ENCODE results near the gene KLHDC7A.

Gene KLHDC7A

DNA sequence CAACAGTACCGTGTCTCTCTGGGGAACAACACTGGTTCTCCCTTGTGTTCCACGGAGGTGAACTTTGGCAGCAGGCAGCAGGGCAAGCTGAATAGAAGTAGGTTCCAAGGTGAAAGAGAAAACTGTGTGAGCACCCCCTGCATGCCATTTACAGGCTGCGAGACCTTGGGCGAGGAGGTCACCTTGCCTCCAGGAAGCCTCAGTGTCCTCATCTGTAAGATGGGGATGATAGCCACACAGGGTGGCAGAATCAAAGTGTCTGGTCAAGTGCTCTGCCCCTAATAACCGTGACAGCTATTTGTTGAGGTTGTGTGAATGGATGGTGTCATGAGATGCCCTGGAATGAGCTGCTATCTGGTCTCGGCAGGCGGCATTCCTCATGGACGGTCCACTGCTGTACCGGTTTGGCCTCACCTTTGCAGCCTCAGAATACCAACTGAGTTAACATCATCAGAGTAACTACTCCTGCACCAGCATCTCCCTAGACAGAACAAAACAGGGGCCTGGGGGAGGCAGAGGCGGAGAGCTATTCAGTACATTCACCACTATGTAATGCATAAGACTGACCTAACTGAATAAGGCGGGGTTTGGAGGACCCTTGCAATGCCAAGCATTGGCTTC, 7.4 kb upstream of the KLHDC7A start:
- no peak for DNase-seq

DNA sequence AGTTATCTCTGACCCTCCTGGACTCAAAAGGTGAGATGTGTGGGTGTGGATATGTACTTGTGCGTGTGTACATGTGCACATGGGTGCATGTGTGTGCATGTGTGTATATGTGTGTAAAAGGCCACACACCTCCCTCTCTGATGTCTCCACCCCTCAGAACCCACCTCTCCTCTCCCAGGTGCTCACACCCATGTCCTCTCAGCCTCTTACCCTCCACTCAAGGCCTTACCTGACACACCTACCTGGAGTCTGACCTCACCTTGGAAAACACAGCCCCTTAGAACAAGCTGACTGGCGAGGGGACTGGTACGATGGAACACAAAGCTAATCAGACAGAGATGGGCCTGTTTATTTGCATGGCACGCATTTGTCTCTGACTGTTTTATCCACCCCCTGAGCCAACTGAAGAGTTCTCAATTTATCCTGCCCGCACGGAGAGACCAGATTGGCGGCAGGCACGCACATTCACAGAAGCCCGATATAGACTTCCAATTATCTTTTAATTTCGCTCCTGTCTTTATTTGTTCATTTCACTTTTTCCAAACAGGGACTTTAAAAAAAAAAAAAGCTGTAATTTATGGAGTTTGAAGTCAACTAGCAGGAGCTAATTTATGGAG, 6.1 kb upstream of the KLHDC7A start:
- no peak for DNase-seq

DNA sequence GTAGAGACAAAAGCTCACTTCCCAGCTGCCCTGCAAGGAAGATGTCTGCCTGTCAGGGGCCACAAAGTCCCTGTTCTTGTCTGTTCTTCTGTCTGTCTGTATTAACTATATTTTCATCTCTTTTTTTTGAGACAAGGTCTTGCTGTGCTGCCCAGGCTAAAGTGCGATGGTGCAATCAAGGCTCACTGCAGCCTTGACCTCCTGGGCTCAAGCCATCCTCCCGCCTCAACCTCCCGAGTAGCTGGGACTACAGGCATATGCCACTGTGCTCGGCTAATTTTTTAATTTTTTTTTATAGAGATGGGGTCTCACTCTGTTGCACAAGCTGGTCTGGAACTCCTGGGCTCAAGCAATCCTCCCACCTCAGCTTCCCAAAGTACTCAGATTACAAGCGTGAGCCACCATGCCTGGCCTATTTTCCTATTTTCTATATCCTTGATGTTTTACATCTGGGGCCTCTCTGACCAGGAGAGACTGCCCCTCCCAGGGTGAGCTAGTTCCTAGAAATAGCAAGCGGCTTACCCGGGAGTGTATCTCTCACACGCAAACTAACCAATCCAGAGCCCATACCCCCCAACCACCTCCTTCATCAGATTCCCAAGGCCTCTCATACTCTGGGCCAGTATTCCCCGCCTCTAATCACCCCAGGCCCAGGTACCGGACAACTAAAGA, 5.4 kb upstream of the KLHDC7A start:
- DNase-seq = no peak

DNA sequence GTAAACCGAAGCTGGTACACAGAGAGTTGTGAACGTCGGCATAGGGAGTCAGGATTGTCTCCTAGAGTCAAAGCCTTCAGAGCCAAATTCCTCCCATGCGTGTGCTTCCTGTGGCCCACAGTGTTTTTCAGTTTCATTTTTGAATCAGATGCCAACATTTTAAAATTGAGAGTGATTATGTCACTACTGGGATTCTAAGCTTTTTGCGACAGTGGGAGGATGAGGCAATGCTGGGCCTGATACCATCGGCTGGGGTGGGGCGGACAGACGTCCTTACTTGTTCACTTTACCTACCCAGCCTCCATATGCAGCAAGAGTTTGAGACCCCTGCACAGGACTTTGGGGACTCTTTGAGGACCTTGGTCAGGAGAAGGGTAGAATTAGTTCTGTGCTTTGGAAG, 1.3 kb upstream of the KLHDC7A start:
- no peak for DNase-seq

DNA sequence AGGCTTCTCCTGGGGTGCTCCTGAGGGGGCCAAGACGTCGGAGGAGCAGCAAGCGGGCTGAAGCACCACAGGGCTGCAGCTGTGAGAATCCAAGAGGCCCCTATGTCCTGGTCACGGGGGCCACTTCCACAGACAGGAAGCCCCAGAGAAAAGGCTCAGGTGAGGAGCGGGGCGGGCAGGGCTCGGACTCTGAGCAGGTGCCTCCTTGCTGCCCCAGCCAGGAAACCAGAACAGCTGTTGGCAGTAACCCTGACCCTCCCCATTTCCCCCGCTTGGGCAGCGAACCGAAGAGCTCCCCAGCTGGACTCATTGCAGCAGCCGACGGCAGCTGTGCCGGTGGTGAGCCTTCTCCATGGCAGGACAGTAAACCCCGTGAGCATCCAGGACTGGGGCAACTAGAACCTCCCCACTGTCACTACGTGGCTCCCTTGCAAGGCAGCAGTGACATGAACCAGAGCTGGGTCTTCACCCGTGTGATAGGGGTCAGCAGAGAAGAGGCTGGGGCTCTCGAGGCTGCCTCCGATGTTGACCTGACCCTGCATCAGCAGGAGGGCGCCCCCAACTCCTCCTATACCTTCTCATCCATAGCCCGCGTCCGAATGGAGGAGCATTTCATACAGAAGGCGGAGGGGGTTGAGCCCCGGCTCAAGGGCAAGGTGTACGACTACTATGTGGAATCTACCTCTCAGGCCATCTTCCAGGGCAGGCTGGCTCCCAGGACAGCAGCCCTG, 625 bp downstream of the KLHDC7A start:
- DNase-seq = no peak

DNA sequence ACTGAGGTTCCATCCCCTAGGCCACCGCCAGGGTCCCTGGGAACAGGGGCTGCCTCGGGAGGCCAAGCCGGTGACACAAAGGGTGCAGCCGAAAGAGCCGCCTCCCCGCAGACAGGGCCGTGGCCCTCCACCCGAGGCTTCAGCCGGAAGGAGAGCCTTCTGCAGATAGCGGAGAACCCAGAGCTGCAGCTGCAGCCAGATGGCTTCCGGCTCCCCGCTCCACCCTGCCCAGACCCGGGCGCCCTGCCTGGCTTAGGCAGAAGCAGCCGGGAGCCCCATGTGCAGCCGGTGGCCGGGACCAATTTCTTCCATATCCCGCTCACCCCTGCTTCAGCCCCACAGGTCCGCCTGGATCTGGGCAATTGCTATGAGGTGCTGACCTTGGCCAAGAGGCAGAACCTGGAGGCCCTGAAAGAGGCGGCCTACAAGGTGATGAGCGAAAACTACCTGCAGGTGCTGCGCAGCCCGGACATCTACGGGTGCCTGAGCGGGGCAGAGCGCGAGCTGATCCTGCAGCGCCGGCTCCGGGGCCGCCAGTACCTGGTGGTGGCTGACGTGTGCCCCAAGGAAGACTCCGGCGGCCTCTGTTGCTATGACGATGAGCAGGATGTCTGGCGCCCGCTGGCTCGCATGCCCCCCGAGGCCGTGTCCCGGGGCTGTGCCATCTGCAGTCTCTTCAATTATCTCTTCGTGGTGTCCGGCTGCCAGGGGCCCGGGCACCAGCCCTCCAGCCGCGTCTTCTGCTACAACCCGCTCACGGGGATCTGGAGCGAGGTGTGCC, 1.4 kb downstream of the KLHDC7A start:
- no peak for DNase-seq

DNA sequence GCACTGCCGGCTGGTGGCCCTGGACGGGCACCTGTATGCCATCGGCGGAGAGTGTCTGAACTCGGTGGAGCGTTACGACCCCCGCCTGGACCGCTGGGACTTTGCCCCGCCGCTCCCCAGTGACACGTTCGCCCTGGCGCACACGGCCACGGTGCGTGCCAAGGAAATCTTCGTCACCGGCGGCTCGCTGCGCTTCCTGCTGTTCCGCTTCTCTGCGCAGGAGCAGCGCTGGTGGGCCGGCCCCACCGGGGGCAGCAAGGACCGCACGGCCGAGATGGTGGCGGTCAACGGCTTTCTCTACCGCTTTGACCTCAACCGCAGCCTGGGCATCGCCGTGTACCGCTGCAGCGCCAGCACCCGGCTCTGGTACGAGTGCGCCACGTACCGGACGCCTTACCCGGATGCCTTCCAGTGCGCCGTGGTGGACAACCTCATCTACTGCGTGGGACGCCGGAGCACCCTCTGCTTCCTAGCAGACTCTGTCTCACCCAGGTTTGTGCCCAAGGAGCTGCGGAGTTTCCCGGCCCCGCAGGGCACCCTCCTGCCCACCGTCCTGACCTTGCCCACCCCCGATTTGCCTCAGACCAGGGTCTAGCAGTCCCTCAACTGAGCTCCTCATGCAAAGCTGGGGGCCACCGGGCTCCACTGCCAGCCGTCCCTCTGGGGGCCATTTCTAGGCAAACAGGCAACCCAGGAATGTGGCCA, 2.1 kb downstream of the KLHDC7A start:
- no peak for DNase-seq

DNA sequence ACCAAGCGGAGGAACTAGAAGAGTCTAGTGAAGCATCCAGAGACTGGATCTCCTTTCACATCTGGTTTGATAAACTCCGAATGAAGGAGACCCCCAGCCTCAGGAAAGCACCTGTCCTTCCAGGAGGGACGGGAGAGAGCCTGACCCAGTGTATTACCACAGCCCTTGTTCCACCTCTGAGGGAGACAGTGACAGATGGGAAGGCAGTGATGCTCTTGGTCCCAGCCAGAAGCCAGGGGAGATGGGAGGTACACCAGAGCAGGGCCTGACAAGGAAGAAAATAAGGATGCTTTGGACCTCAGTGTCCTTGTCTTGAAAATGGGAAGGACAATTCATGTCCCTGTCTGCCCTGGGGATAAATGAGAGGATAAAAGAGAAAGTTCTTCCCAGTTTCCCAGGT, 3.5 kb downstream of the KLHDC7A start:
- no peak for DNase-seq

DNA sequence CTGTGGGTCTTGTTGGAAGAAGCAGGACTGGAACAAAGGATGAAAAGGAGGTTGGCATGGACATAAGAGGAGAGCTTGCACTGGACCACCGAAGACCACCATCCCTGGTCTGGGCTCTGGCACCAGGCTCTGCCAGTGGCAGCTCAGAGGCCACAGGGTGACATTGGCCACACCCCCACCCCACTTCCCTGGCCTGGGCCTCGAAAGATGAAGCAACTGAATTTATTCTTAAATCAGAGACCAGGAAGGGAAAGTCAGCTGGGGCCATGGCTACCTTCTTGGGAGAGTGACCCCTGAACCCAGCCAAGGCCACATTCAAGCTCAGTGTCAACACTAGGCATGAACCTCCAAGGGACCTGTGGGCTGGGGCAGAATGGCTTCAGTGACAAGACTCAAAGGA, 4.0 kb downstream of the KLHDC7A start:
- no peak for DNase-seq

DNA sequence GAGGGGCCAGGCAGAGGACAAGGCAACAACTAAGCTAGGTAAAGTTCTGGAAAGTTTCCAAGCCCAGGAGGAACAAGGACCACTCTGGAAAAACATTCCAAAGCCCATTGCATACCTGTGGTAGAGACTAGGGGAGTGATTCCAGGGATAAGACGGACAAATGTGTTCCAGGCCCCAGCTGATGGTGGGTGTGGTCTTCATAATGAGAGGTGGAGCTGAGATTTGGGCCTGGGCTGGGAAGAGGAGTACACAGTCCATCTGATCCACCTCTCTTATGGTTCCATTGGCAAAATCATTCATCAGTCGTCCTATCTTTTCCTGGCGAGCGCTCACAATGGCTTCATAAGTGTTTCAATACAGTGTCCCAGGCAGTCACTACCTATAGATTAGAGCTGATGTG, 4.5 kb downstream of the KLHDC7A start:
- no peak for DNase-seq

DNA sequence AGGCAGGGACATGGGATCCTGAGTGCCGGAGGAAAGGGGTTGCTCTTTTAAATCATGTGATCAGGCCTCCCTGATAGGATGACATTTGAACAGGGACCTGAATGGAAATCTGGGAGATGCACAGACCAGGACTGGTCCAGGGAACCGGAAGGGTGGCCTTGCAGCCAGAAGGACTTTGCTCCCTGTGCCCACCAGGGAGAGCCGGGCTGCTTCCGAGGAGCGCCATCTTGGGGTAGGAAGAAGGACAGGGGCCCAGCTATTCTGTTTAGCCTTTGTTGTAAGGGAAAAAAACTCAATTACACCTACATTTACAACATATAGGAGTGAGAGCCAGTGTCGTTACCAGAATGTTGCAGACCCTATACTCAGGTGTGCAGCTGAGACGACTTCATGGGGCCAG, 5.5 kb downstream of the KLHDC7A start:
- no peak for DNase-seq

DNA sequence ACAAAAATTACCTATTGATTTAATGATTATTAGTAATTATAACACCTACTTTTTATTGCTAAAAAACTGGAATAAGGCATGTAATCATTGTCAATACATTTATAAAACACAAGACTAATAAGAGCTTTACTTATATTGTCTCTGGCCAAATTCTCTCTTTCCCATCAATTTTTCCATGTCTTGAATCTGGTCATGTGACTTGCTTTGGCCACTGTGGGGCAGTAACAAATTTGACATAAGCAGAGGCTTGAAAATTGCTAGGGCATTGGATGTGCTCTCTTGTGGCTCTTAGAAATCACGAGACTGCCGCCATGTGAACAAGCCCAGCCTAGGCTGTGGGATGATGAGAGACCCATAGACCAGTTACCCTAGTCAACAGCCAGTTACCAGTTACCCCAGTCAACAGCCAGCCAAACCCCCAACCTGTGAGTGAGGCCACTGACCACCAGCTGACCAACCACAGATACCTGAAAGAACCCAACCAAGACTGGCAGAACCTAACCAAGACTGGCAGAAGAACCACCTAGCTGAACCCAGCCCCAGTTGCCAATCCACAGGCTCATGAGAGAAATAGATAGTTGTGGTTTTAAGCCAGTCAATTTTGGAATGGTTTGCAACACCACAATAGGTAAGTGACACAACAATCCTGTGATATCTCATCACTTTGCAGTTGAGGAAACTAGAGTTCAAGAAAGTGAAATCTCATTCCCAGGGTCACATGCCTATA, 8.8 kb downstream of the KLHDC7A start:
- DNase-seq = no peak

DNA sequence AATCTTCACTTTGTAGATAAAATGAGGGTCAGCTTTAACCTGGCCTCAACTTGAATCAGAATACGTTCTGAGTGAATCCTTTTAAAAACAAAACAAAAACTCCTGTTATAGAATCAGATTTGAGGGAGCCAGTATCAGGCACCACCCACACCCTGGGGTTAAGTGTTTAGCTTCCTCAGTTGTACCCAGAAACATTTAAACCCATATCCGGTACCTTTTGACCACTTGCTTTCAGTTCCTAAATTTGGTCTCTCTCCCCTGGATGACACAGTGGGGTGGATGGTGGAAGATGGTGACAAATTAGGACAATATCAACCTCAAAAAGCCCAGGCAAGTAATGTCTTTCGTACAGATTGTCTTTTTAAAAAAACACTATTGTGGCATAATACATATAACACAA, 10.4 kb downstream of the KLHDC7A start:
- DNase-seq = no peak

DNA sequence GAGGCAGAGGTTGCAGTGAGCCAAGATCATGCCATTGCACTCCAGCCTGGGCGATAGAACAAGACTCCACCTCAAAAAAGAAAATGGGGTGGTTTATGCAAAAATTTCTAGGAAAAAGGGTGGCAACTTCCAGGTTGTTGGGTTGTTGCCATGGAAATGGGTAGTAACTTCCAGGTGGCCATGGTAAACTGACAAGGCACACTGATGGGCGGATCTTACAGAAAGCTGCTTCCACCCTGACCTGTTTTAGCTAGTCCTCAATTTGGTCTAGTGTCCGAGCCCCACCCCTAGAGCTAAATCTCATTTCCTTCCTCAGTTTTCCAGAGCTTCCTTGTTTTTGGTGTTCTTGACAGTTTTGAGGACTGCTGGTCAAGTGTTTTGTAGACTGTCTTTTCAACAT, 13.6 kb downstream of the KLHDC7A start:
- no peak for DNase-seq

DNA sequence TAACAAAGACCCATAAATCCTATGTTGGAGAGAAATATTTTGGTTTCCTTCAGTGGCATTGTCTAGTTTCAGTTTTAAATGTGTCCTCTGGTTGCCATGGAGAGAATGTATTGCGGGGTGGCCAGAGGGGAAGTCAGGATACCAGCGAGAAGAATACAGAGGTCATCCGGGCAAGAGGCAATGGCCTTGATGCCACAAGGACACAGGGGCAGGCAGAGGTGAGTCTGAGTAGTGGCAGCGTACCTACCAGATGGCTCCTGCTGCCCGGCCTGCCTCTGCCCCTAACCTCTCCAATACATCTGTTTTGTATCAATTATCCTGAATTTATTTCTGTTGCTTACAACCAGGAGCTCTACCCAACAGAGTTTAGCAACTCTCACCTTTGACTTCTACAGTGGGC, 14.9 kb downstream of the KLHDC7A start:
- no peak for DNase-seq

DNA sequence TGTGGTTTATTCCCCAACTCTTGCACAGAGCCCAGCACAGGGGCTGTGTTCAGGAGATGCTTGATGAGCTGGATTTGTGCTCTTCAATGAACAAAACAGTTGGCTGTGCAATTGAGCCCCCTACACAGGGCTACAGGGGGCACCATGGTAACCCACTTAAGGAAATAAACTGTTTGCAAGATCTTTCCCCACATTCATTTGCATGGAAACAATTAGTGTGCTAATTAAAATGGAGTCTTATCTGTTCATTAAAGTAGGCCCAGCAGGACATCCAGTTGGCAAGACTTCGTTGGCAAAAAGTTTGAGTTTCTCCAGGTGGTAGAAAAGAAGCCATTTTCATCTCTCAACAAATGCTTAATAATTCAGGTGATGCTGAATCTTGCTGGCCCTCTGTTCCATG, 15.3 kb downstream of the KLHDC7A start:
- no peak for DNase-seq

DNA sequence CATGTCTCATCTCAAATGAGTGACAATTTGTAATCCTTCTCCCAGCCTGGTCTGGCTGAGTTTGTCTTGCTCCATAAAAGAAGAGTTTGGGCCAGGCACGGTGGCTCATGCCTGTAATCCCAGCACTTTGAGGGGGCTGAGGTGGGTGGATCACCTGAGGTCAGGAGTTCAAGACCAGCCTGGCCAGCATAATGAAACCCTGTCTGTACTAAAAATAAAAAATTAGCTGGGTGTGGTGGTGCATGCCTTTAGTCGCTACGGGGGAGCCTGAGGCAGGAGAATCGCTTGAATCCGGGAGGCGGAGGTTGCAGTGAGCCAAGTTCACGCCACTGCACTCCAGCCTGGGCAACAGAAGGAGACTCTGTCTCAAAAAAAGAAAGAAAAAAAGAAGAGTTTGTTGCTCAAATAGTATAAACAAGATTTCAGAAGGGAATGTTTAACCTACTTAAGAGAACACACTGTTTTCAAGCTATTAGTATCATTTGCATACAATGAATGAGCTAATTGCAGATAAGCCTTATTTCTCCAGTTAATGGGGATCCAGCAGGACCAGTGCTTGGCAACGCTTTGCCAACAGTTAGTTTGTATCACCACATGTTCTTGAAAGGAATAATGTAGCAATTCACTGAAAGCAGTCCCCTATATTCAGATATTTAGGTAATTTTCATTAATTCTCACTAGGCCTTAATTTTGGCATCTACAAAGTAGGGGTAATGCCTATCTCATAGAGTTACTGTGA, 15.9 kb downstream of the KLHDC7A start:
- DNase-seq = no peak

DNA sequence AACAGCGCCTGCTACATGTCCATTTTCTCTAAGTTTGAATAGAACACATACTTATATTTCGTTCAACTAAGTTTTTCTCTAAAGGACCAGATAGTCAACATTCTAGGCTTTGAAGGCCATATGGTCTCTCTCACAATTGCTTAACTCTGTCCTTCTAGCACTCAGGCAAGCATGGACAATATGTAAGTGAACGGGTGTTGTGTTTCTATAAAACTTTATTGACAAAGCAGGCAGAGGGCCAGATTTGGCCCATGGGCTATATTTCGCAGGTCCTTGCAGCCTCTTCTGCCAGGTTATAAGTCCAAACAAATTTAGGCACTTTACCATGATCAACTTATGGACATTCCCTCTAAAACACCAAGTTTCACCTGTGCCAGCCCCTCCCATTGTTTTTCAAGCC, 21.1 kb downstream of the KLHDC7A start:
- no peak for DNase-seq

DNA sequence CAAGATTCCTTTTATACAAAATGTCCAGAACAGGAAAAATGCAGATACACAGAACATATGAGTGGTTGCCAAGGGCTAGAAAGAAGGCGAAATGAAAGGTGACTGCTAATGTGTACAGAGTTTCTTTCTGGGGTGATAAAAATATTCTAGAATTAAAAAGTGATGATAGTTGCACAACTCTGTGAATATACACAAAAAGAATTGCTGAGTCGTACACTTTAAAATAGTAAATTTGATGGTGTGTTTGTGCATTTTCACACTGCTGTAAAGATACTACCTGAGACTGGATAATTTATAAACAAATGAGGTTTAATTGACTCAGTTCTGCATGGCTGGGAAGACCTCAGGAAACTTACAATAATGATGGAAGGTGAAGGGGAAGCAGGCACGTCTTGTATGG, 23.9 kb downstream of the KLHDC7A start:
- no peak for DNase-seq

DNA sequence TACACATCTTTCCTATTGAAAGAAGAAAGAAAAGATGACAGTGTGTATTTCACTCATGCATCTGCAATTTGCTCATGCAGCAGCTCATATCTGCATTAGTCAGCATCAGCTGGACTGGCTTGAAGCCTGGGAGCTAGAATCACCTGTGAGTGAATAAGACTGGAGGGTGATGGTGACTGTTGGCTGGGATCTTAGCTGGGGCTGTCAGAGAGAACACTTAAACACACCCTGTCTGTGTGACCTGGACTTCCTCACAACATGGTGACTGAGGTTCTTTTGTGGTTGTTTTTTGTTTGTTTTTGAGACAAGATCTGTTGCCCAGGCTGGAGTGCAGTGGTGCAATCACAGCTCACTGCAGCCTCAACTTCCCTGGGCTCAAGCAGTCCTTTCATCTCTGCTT, 24.9 kb downstream of the KLHDC7A start:
- no peak for DNase-seq

DNA sequence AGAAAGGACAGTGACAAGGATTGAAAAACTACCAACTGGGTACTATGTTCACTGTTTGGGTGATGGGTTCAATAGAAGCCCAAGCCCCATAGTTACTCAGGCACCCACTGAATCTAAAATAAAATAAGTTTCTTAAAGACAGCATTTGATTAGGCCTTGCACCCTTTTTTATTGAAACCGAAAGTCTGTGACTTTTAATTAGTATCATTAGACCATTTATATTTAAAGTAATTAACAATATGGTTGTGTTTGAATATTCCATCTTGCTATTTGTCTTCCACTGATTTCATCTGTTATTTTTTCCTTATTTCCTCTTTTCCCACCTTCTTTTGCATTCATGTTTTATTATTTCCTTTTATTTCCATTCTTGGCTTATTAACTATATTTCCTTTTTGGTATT, 27.4 kb downstream of the KLHDC7A start:
- no peak for DNase-seq
